CD4-positive, alpha-beta T cell treated with Interleukin-4 for 1 hour (primary cell): ENCODE measurements around the gene CBX8.

Source experiments
- DNase-seq, 2 donors: peaks; one replicate each; pipeline ENCODE4 v3.0.0-alpha.2; 2020 to 2022

Gene CBX8

GRCh38 chr17:79748295-79749099 lies 48.4 kb downstream of the CBX8 start:
- DNase-seq, result no peak

- no peak for DNase-seq
Measured at GRCh38 chr17:79747508-79748294, 49.2 kb downstream of the CBX8 start.

- DNase-seq, result no peak
Measured at GRCh38 chr17:79746889-79747507, 49.9 kb downstream of the CBX8 start.

GRCh38 chr17:79745641-79746105 lies 51.2 kb downstream of the CBX8 start:
- no peak for DNase-seq

GRCh38 chr17:79743614-79744013 lies 53.3 kb downstream of the CBX8 start:
- DNase-seq, result no peak

GRCh38 chr17:79742951-79743476 lies 53.9 kb downstream of the CBX8 start:
- DNase-seq, result no peak

GRCh38 chr17:79742589-79742918 lies 54.3 kb downstream of the CBX8 start:
- no peak for DNase-seq
